GM12878 (cell line): ENCODE measurements around the gene C5orf34. TPM values are rescaled to one million over a fixed set of nuclear protein-coding genes. Genes with fewer than 3 reads are reported as not detected.

ENCODE experiments used
- polyA plus RNA-seq, 11 experiments: library from polyadenylated mRNA; depleted of rRNA in 4 of 11; unstranded in 6 of 11; stranded (reverse) in 5 of 11; fragments of >200 nt; fragmentation: Nextera tagmentation in 4 of 11; fragmentation: Illumina TruSeq in 1 of 11; extraction: Ambion mirVana in 4 of 11; extraction: Trizol in 1 of 11; gene quantifications; 1 replicate in 1 of 11; 2 replicates in 10 of 11; pipeline versions ENCODE4 v1.2.1 to v1.2.3, GENCODE V29; 2011 to 2016; ENCODE audit warnings: inconsistent platforms in 2 of 11, missing spikeins in 2 of 11, low read depth in 1 of 11
- total RNA-seq, 4 experiments: library from RNA; depleted of rRNA in 3 of 4; stranded (reverse); fragments of >200 nt in 3 of 4; fragmentation: Illumina TruSeq in 1 of 4; extraction: Trizol in 1 of 4; gene quantifications; 2 replicates each; pipeline versions ENCODE4 v1.2.1 to v1.2.3, GENCODE V29; 2013 to 2021

Gene C5orf34
- total and polyA plus RNA-seq, 10 of the 15 experiments (the other 5 are each of a cell fraction or from before 2014, with no cell fraction given) = 6.1 to 15.1 (median 10.0) TPM

Other genes with a start within 250 kb of the C5orf34 start
- 62.5 and 76.2 TPM in 2 replicates for gene HMGCS1, start 201.7 kb downstream of the C5orf34 start, total RNA-seq (2014; rRNA removed)
- 123 and 137 TPM in 2 replicates for gene HMGCS1, start 201.7 kb downstream of the C5orf34 start, total RNA-seq (2014; rRNA removed; fragmentation: Illumina TruSeq; extraction: Trizol)
- gene HMGCS1, start 201.7 kb downstream of the C5orf34 start, total RNA-seq (2021) = 131 and 142 TPM in 2 replicates
- 193 and 302 TPM in 2 replicates for gene HMGCS1, start 201.7 kb downstream of the C5orf34 start, polyA plus RNA-seq (2011; rRNA removed)
- gene HMGCS1, start 201.7 kb downstream of the C5orf34 start, polyA plus RNA-seq (2014; fragmentation: Illumina TruSeq; extraction: Trizol) = 185 and 250 TPM in 2 replicates
- 10 to 100 TPM; 74.9 to 94.1 TPM for gene HMGCS1, start 201.7 kb downstream of the C5orf34 start, polyA plus RNA-seq (2014; fragmentation: Nextera tagmentation; extraction: Ambion mirVana)
- gene HMGCS1, start 201.7 kb downstream of the C5orf34 start, polyA plus RNA-seq (2014; rRNA removed) = 103 and 140 TPM in 2 replicates
- 10 to 100 TPM; 24.0 to 26.8 TPM for gene HMGCS1, start 201.7 kb downstream of the C5orf34 start, polyA plus RNA-seq (2016; fragmentation: Nextera tagmentation; extraction: Ambion mirVana)
- gene CCL28, start 102.8 kb downstream of the C5orf34 start, total RNA-seq (2014; rRNA removed) = 5.6 and 6.3 TPM in 2 replicates
- 6.2 and 6.4 TPM in 2 replicates for gene CCL28, start 102.8 kb downstream of the C5orf34 start, total RNA-seq (2014; rRNA removed; fragmentation: Illumina TruSeq; extraction: Trizol)
- 3.4 and 3.6 TPM in 2 replicates for gene CCL28, start 102.8 kb downstream of the C5orf34 start, total RNA-seq (2021)
- 1.5 and 1.7 TPM in 2 replicates for gene CCL28, start 102.8 kb downstream of the C5orf34 start, polyA plus RNA-seq (2011; rRNA removed)
- gene CCL28, start 102.8 kb downstream of the C5orf34 start, polyA plus RNA-seq (2014; fragmentation: Illumina TruSeq; extraction: Trizol) = 6.3 and 8.2 TPM in 2 replicates
- 1 to 10 TPM; 3.9 to 4.2 TPM for gene CCL28, start 102.8 kb downstream of the C5orf34 start, polyA plus RNA-seq (2014; fragmentation: Nextera tagmentation; extraction: Ambion mirVana)
- gene CCL28, start 102.8 kb downstream of the C5orf34 start, polyA plus RNA-seq (2014; rRNA removed) = 4.3 and 7.5 TPM in 2 replicates
- 1 to 10 TPM; 3.1 to 4.5 TPM for gene CCL28, start 102.8 kb downstream of the C5orf34 start, polyA plus RNA-seq (2016; fragmentation: Nextera tagmentation; extraction: Ambion mirVana)
- gene TMEM267, start 31.3 kb downstream of the C5orf34 start, total RNA-seq (2014; rRNA removed) = 7.7 and 15.3 TPM in 2 replicates
- gene TMEM267, start 31.3 kb downstream of the C5orf34 start, total RNA-seq (2014; rRNA removed; fragmentation: Illumina TruSeq; extraction: Trizol) = 8.2 and 9.0 TPM in 2 replicates
- gene TMEM267, start 31.3 kb downstream of the C5orf34 start, total RNA-seq (2021) = 11.3 and 11.7 TPM in 2 replicates
- gene TMEM267, start 31.3 kb downstream of the C5orf34 start, polyA plus RNA-seq (2011; rRNA removed) = 16.4 and 20.3 TPM in 2 replicates
- gene TMEM267, start 31.3 kb downstream of the C5orf34 start, polyA plus RNA-seq (2014; fragmentation: Illumina TruSeq; extraction: Trizol) = 10.6 and 11.0 TPM in 2 replicates
- 10 to 100 TPM; 20.5 to 37.3 TPM for gene TMEM267, start 31.3 kb downstream of the C5orf34 start, polyA plus RNA-seq (2014; fragmentation: Nextera tagmentation; extraction: Ambion mirVana)
- 7.4 and 9.5 TPM in 2 replicates for gene TMEM267, start 31.3 kb downstream of the C5orf34 start, polyA plus RNA-seq (2014; rRNA removed)
- gene TMEM267, start 31.3 kb downstream of the C5orf34 start, polyA plus RNA-seq (2016; fragmentation: Nextera tagmentation; extraction: Ambion mirVana) = 10 to 100 TPM; 15.3 to 18.4 TPM
- gene PAIP1, start 41.9 kb upstream of the C5orf34 start, total RNA-seq (2014; rRNA removed) = 55.6 and 67.0 TPM in 2 replicates
- gene PAIP1, start 41.9 kb upstream of the C5orf34 start, total RNA-seq (2014; rRNA removed; fragmentation: Illumina TruSeq; extraction: Trizol) = 56.3 and 64.1 TPM in 2 replicates
- 42.2 and 43.0 TPM in 2 replicates for gene PAIP1, start 41.9 kb upstream of the C5orf34 start, total RNA-seq (2021)
- gene PAIP1, start 41.9 kb upstream of the C5orf34 start, polyA plus RNA-seq (2011; rRNA removed) = 90.9 and 94.3 TPM in 2 replicates
- 63.4 and 81.3 TPM in 2 replicates for gene PAIP1, start 41.9 kb upstream of the C5orf34 start, polyA plus RNA-seq (2014; fragmentation: Illumina TruSeq; extraction: Trizol)
- gene PAIP1, start 41.9 kb upstream of the C5orf34 start, polyA plus RNA-seq (2014; fragmentation: Nextera tagmentation; extraction: Ambion mirVana) = 10 to 100 TPM; 37.4 to 52.7 TPM
- 43.3 and 46.4 TPM in 2 replicates for gene PAIP1, start 41.9 kb upstream of the C5orf34 start, polyA plus RNA-seq (2014; rRNA removed)
- gene PAIP1, start 41.9 kb upstream of the C5orf34 start, polyA plus RNA-seq (2016; fragmentation: Nextera tagmentation; extraction: Ambion mirVana) = 10 to 100 TPM; 58.3 to 70.7 TPM
- gene NNT, start 88.0 kb upstream of the C5orf34 start, total RNA-seq (2014; rRNA removed) = 47.1 and 66.6 TPM in 2 replicates
- 56.8 and 60.7 TPM in 2 replicates for gene NNT, start 88.0 kb upstream of the C5orf34 start, total RNA-seq (2014; rRNA removed; fragmentation: Illumina TruSeq; extraction: Trizol)
- 58.4 and 63.3 TPM in 2 replicates for gene NNT, start 88.0 kb upstream of the C5orf34 start, total RNA-seq (2021)
- 59.6 and 72.4 TPM in 2 replicates for gene NNT, start 88.0 kb upstream of the C5orf34 start, polyA plus RNA-seq (2011; rRNA removed)
- 43.6 and 59.2 TPM in 2 replicates for gene NNT, start 88.0 kb upstream of the C5orf34 start, polyA plus RNA-seq (2014; fragmentation: Illumina TruSeq; extraction: Trizol)
- 10 to 100 TPM; 20.8 to 23.1 TPM for gene NNT, start 88.0 kb upstream of the C5orf34 start, polyA plus RNA-seq (2014; fragmentation: Nextera tagmentation; extraction: Ambion mirVana)
- 34.5 and 41.1 TPM in 2 replicates for gene NNT, start 88.0 kb upstream of the C5orf34 start, polyA plus RNA-seq (2014; rRNA removed)
- gene NNT, start 88.0 kb upstream of the C5orf34 start, polyA plus RNA-seq (2016; fragmentation: Nextera tagmentation; extraction: Ambion mirVana) = 10 to 100 TPM; 64.9 to 73.1 TPM